ENCODE data around the gene PDE2A. TPM values are rescaled to one million over a fixed set of nuclear protein-coding genes. Genes with fewer than 3 reads are reported as not detected.

Gene PDE2A
- polyA plus RNA-seq, 2 of the 4 experiments (the other 2 are of a cell fraction) = 0.62 to 1.5 TPM

DNA sequence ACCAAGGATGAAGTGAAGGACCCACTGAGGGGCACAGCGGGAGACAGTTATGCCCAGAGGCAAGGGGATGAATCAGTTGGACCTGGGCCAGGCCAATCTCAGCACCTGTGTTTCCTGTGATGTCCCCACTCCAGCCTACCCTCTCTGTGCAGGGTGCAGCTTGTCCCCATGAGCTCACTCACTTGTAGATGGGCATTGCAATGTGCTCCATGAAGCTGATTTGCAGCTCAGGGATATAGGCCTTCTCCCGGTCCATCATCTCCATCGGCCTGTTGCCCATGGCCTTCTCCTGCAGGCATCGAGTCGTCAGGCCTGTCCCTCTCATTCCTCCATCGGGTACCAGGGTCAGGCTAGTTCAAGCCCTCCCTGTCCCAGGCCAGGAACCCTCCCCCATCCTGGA, 96.2 kb downstream of the PDE2A start:
- H3K4me1 ChIP-seq = peaks cover 2% of the 10 kb centered on the region; the same call in 1 of the 3 replicates
- 83% methylated on average over 6 of the region's 6 CpGs for WGBS (ENCODE audit: missing lambda C conversion rate)
- no peak for ATAC-seq
- DNase-seq (ENCODE audit: low read depth in 1 of 2, low spot score in 1 of 2) = no peak
- POLR2A ChIA-PET = no interaction called here
- H3K4me2 ChIP-seq = no peak overlapping the region
- no peak for TF ChIP-seq FOSL2 (IDR thresholded peaks at IDR 0.05)
- no peak for TF ChIP-seq FOSL2 (CRISPR knock-in tag; IDR thresholded peaks at IDR 0.05)
- no peak for TF ChIP-seq EHMT2 (IDR thresholded peaks at IDR 0.05; ENCODE audit: low read depth)
- TF ChIP-seq HEYL (CRISPR knock-in tag; IDR thresholded peaks at IDR 0.05) = no peak
- TF ChIP-seq JUNB (IDR thresholded peaks at IDR 0.05) = no peak
- TF ChIP-seq NFE2L2 (conservative IDR thresholded peaks at IDR 0.05; ENCODE audit: low read length) = no peak
- no peak for TF ChIP-seq KDM5A (IDR thresholded peaks at IDR 0.05)
- TF ChIP-seq, protein P1, sequence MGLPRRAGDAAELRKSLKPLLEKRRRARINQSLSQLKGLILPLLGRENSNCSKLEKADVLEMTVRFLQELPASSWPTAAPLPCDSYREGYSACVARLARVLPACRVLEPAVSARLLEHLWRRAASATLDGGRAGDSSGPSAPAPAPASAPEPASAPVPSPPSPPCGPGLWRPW (IDR thresholded peaks at IDR 0.05) = no peak
- TF ChIP-seq, protein P2, sequence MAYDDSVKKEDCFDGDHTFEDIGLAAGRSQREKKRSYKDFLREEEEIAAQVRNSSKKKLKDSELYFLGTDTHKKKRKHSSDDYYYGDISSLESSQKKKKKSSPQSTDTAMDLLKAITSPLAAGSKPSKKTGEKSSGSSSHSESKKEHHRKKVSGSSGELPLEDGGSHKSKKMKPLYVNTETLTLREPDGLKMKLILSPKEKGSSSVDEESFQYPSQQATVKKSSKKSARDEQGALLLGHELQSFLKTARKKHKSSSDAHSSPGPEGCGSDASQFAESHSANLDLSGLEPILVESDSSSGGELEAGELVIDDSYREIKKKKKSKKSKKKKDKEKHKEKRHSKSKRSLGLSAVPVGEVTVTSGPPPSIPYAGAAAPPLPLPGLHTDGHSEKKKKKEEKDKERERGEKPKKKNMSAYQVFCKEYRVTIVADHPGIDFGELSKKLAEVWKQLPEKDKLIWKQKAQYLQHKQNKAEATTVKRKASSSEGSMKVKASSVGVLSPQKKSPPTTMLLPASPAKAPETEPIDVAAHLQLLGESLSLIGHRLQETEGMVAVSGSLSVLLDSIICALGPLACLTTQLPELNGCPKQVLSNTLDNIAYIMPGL (CRISPR knock-in tag; IDR thresholded peaks at IDR 0.05; ENCODE audit: borderline replicate concordance) = no peak
- TF ChIP-seq BHLHE40 (IDR thresholded peaks at IDR 0.05; ENCODE audit: low read depth, low read length) = no peak
- no peak for TF ChIP-seq SREBF2 (IDR thresholded peaks at IDR 0.05)
- no peak for TF ChIP-seq TFCP2L1 (CRISPR knock-in tag; IDR thresholded peaks at IDR 0.05)
- no peak overlapping the region for H3K27ac ChIP-seq
- no peak for FAIRE-seq
- CTCF ChIA-PET = interaction anchor here (0.9 to 6.3 kb wide), 7 partner anchors 8 to 107 kb away, joined by 3 to 54 read pairs (median 5); no protein-coding TSS in a partner anchor
- H3K9me3 ChIP-seq = no peaks in the 10 kb centered on the region
- no peak overlapping the region for H3K4me3 ChIP-seq

DNA sequence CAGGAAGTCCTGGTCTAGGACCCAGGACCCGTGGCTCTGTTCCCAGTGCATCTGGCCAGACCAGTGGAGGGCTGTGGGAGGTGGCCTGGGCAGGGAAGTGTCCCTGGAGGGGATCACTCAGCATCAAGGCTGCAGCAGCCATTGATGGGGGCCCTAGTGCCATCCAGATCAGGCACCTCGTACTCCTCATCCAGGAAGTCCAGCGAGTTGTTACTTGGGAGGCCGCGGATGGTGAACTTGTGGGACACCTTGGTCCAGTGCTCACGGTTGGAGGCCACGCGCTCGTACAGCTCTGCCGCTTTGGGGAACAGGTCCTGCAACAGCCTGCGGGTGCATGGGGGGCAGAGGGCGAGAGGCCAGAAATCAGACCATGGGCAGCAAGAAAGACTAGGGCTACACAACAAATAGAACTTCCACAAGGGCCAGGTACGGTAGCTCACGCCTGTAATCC, 96.9 kb downstream of the PDE2A start:
- FAIRE-seq = no peak
- ChIA-PET POLR2A (no interaction called here), CTCF (interaction anchor here (0.9 to 6.3 kb wide), 5 partner anchors 9 to 106 kb away, joined by 3 to 54 read pairs (median 10); no protein-coding TSS in a partner anchor)
- Histone ChIP-seq H3K27ac (no peak overlapping the region), H3K4me1 (peaks cover 3% of the 10 kb centered on the region; the same call in 1 of the 3 replicates), H3K9me3 (no peaks in the 10 kb centered on the region), H3K4me2 (no peak overlapping the region), H3K4me3 (no peak overlapping the region)
- no peak for DNase-seq (ENCODE audit: low read depth in 1 of 2, low spot score in 1 of 2)
- 87% methylated on average over 10 of the region's 14 CpGs for WGBS (ENCODE audit: missing lambda C conversion rate)
- no peak for ATAC-seq
- TF ChIP-seq, protein P3, sequence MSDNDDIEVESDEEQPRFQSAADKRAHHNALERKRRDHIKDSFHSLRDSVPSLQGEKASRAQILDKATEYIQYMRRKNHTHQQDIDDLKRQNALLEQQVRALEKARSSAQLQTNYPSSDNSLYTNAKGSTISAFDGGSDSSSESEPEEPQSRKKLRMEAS (IDR thresholded peaks at IDR 0.05) = no peak
- no peak for TF ChIP-seq BHLHE40 (IDR thresholded peaks at IDR 0.05; ENCODE audit: low read depth, low read length)
- TF ChIP-seq JUN (IDR thresholded peaks at IDR 0.05) = no peak
- no peak for TF ChIP-seq JUNB (IDR thresholded peaks at IDR 0.05)
- no peak for TF ChIP-seq RAD21 (conservative IDR thresholded peaks at IDR 0.05 in 1 of 2, IDR thresholded peaks at IDR 0.05 in 1 of 2)
- TF ChIP-seq POLR2A (IDR thresholded peaks at IDR 0.05; ENCODE audit: low read length) = no peak

DNA sequence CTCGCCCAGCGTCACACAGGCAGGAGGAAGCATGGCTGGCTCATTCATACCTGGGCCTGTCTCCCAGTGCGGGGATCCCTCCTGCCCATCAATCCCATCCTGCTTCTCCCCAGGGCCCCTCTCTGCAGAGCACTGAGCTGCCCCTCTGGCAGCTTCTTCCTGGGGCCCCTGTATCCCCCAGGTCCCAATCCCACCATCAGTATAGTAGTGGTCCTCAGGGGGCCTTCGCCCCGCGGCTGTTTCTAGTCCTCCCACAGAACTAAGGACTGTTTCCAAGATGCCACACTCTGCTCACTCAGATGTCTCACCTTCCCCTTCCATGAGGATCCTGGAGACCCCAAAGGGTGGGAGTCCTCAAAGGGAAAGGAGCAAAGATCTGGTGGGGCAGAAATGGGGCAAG, 97.6 kb downstream of the PDE2A start:
- WGBS (ENCODE audit: missing lambda C conversion rate) = 67% methylated on average over 6 of the region's 6 CpGs
- DNase-seq (ENCODE audit: low read depth in 1 of 2, low spot score in 1 of 2) = no peak
- no peak overlapping the region for H3K4me3 ChIP-seq
- ATAC-seq = no peak
- H3K4me2 ChIP-seq = no peak overlapping the region
- ChIA-PET CTCF (interaction anchor here (1.1 to 6.3 kb wide), 4 partner anchors 10 to 105 kb away, joined by 3 to 54 read pairs (median 13); no protein-coding TSS in a partner anchor), POLR2A (no interaction called here)
- H3K4me1 ChIP-seq = peaks cover 3% of the 10 kb centered on the region; the same call in 1 of the 3 replicates
- H3K9me3 ChIP-seq = no peaks in the 10 kb centered on the region
- no peak overlapping the region for H3K27ac ChIP-seq
- TF ChIP-seq, protein P4, sequence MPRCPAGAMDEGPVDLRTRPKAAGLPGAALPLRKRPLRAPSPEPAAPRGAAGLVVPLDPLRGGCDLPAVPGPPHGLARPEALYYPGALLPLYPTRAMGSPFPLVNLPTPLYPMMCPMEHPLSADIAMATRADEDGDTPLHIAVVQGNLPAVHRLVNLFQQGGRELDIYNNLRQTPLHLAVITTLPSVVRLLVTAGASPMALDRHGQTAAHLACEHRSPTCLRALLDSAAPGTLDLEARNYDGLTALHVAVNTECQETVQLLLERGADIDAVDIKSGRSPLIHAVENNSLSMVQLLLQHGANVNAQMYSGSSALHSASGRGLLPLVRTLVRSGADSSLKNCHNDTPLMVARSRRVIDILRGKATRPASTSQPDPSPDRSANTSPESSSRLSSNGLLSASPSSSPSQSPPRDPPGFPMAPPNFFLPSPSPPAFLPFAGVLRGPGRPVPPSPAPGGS (IDR thresholded peaks at IDR 0.05) = no peak
- TF ChIP-seq SMC3 (IDR thresholded peaks at IDR 0.05) (no peak), HOXA7 (CRISPR knock-in tag; IDR thresholded peaks at IDR 0.05) (no peak), RARB (CRISPR knock-in tag; IDR thresholded peaks at IDR 0.05) (no peak), RNF2 (IDR thresholded peaks at IDR 0.05; ENCODE audit: borderline replicate concordance, low read depth) (no peak)
- TF ChIP-seq, protein P5, sequence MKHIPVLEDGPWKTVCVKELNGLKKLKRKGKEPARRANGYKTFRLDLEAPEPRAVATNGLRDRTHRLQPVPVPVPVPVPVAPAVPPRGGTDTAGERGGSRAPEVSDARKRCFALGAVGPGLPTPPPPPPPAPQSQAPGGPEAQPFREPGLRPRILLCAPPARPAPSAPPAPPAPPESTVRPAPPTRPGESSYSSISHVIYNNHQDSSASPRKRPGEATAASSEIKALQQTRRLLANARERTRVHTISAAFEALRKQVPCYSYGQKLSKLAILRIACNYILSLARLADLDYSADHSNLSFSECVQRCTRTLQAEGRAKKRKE (CRISPR knock-in tag; IDR thresholded peaks at IDR 0.05; ENCODE audit: low read depth) = no peak
- TF ChIP-seq, protein P6, sequence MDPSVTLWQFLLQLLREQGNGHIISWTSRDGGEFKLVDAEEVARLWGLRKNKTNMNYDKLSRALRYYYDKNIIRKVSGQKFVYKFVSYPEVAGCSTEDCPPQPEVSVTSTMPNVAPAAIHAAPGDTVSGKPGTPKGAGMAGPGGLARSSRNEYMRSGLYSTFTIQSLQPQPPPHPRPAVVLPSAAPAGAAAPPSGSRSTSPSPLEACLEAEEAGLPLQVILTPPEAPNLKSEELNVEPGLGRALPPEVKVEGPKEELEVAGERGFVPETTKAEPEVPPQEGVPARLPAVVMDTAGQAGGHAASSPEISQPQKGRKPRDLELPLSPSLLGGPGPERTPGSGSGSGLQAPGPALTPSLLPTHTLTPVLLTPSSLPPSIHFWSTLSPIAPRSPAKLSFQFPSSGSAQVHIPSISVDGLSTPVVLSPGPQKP (IDR thresholded peaks at IDR 0.05; ENCODE audit: low read depth, low read length) = no peak
- TF ChIP-seq, protein P7, sequence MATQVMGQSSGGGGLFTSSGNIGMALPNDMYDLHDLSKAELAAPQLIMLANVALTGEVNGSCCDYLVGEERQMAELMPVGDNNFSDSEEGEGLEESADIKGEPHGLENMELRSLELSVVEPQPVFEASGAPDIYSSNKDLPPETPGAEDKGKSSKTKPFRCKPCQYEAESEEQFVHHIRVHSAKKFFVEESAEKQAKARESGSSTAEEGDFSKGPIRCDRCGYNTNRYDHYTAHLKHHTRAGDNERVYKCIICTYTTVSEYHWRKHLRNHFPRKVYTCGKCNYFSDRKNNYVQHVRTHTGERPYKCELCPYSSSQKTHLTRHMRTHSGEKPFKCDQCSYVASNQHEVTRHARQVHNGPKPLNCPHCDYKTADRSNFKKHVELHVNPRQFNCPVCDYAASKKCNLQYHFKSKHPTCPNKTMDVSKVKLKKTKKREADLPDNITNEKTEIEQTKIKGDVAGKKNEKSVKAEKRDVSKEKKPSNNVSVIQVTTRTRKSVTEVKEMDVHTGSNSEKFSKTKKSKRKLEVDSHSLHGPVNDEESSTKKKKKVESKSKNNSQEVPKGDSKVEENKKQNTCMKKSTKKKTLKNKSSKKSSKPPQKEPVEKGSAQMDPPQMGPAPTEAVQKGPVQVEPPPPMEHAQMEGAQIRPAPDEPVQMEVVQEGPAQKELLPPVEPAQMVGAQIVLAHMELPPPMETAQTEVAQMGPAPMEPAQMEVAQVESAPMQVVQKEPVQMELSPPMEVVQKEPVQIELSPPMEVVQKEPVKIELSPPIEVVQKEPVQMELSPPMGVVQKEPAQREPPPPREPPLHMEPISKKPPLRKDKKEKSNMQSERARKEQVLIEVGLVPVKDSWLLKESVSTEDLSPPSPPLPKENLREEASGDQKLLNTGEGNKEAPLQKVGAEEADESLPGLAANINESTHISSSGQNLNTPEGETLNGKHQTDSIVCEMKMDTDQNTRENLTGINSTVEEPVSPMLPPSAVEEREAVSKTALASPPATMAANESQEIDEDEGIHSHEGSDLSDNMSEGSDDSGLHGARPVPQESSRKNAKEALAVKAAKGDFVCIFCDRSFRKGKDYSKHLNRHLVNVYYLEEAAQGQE (IDR thresholded peaks at IDR 0.05) = no peak
- no peak for FAIRE-seq

All from A549 (cell line).